ENCODE data around the gene PROCR. TPM values are rescaled to one million over a fixed set of nuclear protein-coding genes. Genes with fewer than 3 reads are reported as not detected.

Gene PROCR
- total and polyA plus RNA-seq, 10 of the 15 experiments (the other 5 are each of a cell fraction or from before 2014, with no cell fraction given): 0.12 to 0.78 (median 0.35) TPM; not detected in 2

DNA sequence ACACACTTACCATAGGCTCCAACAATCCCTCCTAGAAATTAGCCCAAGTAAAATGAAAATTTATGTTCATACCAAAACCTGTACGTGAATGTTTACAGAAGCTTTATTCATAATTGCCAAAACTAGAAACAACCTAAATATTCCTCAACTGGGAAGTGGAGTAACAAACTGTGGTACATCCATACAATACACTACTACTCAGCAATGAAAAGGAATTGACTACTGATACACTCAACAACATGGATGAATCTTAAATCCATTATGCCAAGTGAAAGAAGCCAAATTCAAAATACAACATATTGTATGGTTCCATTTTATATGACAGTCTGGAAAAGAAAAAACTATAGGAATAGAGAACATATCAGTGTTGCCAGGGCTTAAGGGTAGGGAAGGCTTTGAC, 34.9 kb downstream of the PROCR start:
- in situ Hi-C loops (cut with MboI): no loop called here
- TF ChIP-seq, protein P1, sequence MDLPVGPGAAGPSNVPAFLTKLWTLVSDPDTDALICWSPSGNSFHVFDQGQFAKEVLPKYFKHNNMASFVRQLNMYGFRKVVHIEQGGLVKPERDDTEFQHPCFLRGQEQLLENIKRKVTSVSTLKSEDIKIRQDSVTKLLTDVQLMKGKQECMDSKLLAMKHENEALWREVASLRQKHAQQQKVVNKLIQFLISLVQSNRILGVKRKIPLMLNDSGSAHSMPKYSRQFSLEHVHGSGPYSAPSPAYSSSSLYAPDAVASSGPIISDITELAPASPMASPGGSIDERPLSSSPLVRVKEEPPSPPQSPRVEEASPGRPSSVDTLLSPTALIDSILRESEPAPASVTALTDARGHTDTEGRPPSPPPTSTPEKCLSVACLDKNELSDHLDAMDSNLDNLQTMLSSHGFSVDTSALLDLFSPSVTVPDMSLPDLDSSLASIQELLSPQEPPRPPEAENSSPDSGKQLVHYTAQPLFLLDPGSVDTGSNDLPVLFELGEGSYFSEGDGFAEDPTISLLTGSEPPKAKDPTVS (IDR thresholded peaks at IDR 0.05; ENCODE audit: low read depth, low read length): no peak
- TF ChIP-seq, protein P2, sequence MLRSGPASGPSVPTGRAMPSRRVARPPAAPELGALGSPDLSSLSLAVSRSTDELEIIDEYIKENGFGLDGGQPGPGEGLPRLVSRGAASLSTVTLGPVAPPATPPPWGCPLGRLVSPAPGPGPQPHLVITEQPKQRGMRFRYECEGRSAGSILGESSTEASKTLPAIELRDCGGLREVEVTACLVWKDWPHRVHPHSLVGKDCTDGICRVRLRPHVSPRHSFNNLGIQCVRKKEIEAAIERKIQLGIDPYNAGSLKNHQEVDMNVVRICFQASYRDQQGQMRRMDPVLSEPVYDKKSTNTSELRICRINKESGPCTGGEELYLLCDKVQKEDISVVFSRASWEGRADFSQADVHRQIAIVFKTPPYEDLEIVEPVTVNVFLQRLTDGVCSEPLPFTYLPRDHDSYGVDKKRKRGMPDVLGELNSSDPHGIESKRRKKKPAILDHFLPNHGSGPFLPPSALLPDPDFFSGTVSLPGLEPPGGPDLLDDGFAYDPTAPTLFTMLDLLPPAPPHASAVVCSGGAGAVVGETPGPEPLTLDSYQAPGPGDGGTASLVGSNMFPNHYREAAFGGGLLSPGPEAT (IDR thresholded peaks at IDR 0.05; ENCODE audit: low read depth): no peak
- TF ChIP-seq ZNF274 (IDR thresholded peaks at IDR 0.05; ENCODE audit: insufficient read depth, insufficient read length) (no peak), MEF2B (IDR thresholded peaks at IDR 0.05; ENCODE audit: partially characterized antibody, poor library complexity, severe bottlenecking) (no peak), KAT2A (conservative IDR thresholded peaks at IDR 0.05; ENCODE audit: control insufficient read depth, low read depth, low read length) (no peak)
- TF ChIP-seq, protein P3, sequence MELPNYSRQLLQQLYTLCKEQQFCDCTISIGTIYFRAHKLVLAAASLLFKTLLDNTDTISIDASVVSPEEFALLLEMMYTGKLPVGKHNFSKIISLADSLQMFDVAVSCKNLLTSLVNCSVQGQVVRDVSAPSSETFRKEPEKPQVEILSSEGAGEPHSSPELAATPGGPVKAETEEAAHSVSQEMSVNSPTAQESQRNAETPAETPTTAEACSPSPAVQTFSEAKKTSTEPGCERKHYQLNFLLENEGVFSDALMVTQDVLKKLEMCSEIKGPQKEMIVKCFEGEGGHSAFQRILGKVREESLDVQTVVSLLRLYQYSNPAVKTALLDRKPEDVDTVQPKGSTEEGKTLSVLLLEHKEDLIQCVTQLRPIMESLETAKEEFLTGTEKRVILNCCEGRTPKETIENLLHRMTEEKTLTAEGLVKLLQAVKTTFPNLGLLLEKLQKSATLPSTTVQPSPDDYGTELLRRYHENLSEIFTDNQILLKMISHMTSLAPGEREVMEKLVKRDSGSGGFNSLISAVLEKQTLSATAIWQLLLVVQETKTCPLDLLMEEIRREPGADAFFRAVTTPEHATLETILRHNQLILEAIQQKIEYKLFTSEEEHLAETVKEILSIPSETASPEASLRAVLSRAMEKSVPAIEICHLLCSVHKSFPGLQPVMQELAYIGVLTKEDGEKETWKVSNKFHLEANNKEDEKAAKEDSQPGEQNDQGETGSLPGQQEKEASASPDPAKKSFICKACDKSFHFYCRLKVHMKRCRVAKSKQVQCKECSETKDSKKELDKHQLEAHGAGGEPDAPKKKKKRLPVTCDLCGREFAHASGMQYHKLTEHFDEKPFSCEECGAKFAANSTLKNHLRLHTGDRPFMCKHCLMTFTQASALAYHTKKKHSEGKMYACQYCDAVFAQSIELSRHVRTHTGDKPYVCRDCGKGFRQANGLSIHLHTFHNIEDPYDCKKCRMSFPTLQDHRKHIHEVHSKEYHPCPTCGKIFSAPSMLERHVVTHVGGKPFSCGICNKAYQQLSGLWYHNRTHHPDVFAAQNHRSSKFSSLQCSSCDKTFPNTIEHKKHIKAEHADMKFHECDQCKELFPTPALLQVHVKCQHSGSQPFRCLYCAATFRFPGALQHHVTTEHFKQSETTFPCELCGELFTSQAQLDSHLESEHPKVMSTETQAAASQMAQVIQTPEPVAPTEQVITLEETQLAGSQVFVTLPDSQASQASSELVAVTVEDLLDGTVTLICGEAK (IDR thresholded peaks at IDR 0.05; ENCODE audit: borderline replicate concordance): no peak
- TF ChIP-seq, protein P4, sequence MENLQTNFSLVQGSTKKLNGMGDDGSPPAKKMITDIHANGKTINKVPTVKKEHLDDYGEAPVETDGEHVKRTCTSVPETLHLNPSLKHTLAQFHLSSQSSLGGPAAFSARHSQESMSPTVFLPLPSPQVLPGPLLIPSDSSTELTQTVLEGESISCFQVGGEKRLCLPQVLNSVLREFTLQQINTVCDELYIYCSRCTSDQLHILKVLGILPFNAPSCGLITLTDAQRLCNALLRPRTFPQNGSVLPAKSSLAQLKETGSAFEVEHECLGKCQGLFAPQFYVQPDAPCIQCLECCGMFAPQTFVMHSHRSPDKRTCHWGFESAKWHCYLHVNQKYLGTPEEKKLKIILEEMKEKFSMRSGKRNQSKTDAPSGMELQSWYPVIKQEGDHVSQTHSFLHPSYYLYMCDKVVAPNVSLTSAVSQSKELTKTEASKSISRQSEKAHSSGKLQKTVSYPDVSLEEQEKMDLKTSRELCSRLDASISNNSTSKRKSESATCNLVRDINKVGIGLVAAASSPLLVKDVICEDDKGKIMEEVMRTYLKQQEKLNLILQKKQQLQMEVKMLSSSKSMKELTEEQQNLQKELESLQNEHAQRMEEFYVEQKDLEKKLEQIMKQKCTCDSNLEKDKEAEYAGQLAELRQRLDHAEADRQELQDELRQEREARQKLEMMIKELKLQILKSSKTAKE (IDR thresholded peaks at IDR 0.05; ENCODE audit: low read depth, poor library complexity, severe bottlenecking): no peak
- Histone ChIP-seq H3K79me2 (ENCODE audit: control insufficient read depth, insufficient read depth, low read length) (no peaks in the 10 kb centered on the region), H3K9me3 (replicated peaks; ENCODE audit: control insufficient read depth, insufficient read depth, low read length) (no peaks in the 10 kb centered on the region), H3K4me2 (ENCODE audit: control insufficient read depth, insufficient read depth) (no peak overlapping the region), H3K36me3 (ENCODE audit: control insufficient read depth in 2 of 2, insufficient read depth in 2 of 2, low read length in 1 of 2) (no peaks in the 10 kb centered on the region), H3K4me3 (no peak overlapping the region), H4K20me1 (ENCODE audit: control insufficient read depth, insufficient read depth) (no peaks in the 10 kb centered on the region; the same call in 1 of the 2 replicates), H3K27me3 (replicated peaks in 1 of 2; ENCODE audit: control insufficient read depth in 2 of 2, insufficient read depth in 2 of 2, low read length in 1 of 2) (no peaks in the 10 kb centered on the region), H3K9ac (ENCODE audit: control insufficient read depth, insufficient read depth, low read length) (no peak overlapping the region), H3K4me1 (ENCODE audit: control insufficient read depth, insufficient read depth, low read length) (no peaks in the 10 kb centered on the region), H3K27ac (ENCODE audit: control insufficient read depth, insufficient read depth) (no peak overlapping the region), H2AFZ (ENCODE audit: control insufficient read depth, low read depth, low read length) (no peak overlapping the region)
- ChIA-PET POLR2A (no interaction called here), CTCF (interaction anchor here (1.2 to 4.6 kb wide), 5 partner anchors 60 to 333 kb away, joined by 3 to 58 read pairs (median 30); partner anchors contain the start of gene EDEM2), SMC1A (ENCODE audit: uncharacterized antibody, unreplicated experiment) (interaction anchor here (1.0 kb wide), 2 partner anchors 62 to 111 kb away, joined by 3 to 5 read pairs; no protein-coding TSS in a partner anchor), RAD21 (ENCODE audit: unreplicated experiment) (interaction anchor here (1.2 to 1.5 kb wide), 2 partner anchors 62 to 111 kb away, joined by 5 to 8 read pairs; no protein-coding TSS in a partner anchor)
- ATAC-seq (no peak), DNase-seq (ENCODE audit: low read depth, low spot score) (no peak), FAIRE-seq (no peak)
- WGBS (ENCODE audit: insufficient coverage, insufficient replicate concordance, low lambda C conversion rate, missing lambda C conversion rate): 32% methylated on average over 1 of the region's 1 CpG
- no TSS peak for BruUV-seq (replicated peaks)
- intact Hi-C loops (cut with micrococcal nuclease; ENCODE audit: unreplicated experiment): loop anchor here (5.0 kb wide), 2 partner anchors 250 to 375 kb away; partner anchors contain the start of genes GSS and MYH7B

All from GM12878 (cell line).